Measurements from ENCODE around the gene RIMOC1. TPM values are rescaled to one million over a fixed set of nuclear protein-coding genes. Genes with fewer than 3 reads are reported as not detected.
A peak's percentile ranks its signal among the peaks of the same experiment; 100 is the strongest.

RIMOC1 gene
- total and polyA plus RNA-seq, 3 experiments from 2014 or later = 8.4 to 36.5 (median 34.6) TPM

- no peaks in the 10 kb centered on the region for H3K9me3 Mint-ChIP-seq
- no peaks in the 10 kb centered on the region for H3K36me3 Mint-ChIP-seq
These were observed 26.0 kb upstream of the RIMOC1 start for GRCh38 chr5:41878173-41878572.

DNA sequence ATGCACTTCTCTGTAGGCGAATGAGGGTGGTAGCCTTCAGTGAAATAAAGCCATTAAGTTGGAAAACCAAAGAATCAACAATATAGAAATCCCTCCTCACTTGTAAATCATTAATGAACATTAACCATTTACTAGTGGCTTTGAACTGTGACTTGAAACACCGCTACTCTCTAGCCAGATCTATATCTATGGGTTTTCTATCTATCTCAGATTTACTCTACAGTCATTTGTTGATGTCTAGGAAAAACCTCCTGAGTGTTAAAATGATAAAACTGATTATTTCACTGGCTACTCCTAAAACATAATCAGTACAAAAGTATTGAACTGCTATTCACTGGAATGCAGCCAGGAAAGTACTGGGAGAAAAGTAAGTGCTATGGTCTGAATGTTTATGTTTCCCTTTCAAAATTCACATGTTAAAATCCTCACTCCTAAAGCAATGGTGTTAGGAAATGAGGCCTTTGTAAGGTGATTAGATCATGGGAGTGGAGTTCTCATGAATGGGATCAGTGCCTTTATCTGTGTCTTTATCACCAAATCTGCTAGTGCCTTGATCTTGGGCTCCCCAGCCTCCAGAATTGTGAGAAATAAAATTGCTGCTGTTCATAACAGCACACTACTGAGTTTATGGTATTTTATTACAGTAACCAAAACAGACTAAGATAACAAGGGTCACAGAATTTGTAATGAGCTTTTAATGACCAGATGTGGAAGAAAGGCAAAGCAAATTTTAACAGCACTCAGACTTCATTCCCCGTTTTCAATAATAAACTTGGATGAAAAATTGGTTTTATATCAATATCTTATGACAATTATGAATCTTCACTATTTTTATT is 25.3 kb upstream of the RIMOC1 start:
- ChIA-PET CTCF (no interaction called here), POLR2A (no interaction called here)
- Histone ChIP-seq H3K9me3 (ENCODE audit: low read length) (no peaks in the 10 kb centered on the region), H3K4me3 (ENCODE audit: low read length) (no peak overlapping the region), H3K27ac (ENCODE audit: low read depth, low read length) (no peak overlapping the region), H3K36me3 (ENCODE audit: insufficient read depth, low read length) (no peaks in the 10 kb centered on the region), H3K4me1 (ENCODE audit: insufficient read depth, low read length) (no peaks in the 10 kb centered on the region), H3K27me3 (ENCODE audit: insufficient read depth, low read length, poor library complexity, severe bottlenecking) (no peaks in the 10 kb centered on the region)
- H3K4me1 Mint-ChIP-seq = peaks cover 0 to 8% (median 5%) of the 10 kb centered on the region in 3 donors
- no peak overlapping the region for H3K27ac Mint-ChIP-seq
- no peak overlapping the region for H3K4me3 Mint-ChIP-seq
- peaks cover 4 to 18% of the 10 kb centered on the region in 2 donors for H3K27me3 Mint-ChIP-seq
- no peak for DNase-seq
- no peaks in the 10 kb centered on the region for H3K9me3 Mint-ChIP-seq
- no peaks in the 10 kb centered on the region for H3K36me3 Mint-ChIP-seq

More at GRCh38 chr5:41878173-41878572, 26.0 kb upstream of the RIMOC1 start:
- peaks cover 4 to 14% of the 10 kb centered on the region in 2 donors for H3K27me3 Mint-ChIP-seq
- H3K4me3 Mint-ChIP-seq = no peak overlapping the region
- Histone ChIP-seq H3K27me3 (ENCODE audit: insufficient read depth, low read length, poor library complexity, severe bottlenecking) (no peaks in the 10 kb centered on the region), H3K9me3 (ENCODE audit: low read length) (no peaks in the 10 kb centered on the region), H3K4me1 (ENCODE audit: insufficient read depth, low read length) (no peaks in the 10 kb centered on the region), H3K36me3 (ENCODE audit: insufficient read depth, low read length) (no peaks in the 10 kb centered on the region), H3K4me3 (ENCODE audit: low read length) (no peak overlapping the region), H3K27ac (ENCODE audit: low read depth, low read length) (no peak overlapping the region)
- no peak for DNase-seq
- H3K4me1 Mint-ChIP-seq = peaks cover 0 to 8% (median 5%) of the 10 kb centered on the region in 3 donors
- CTCF ChIA-PET = no interaction called here
- POLR2A ChIA-PET = no interaction called here
- H3K27ac Mint-ChIP-seq = no peak overlapping the region

- H3K36me3 Mint-ChIP-seq = no peaks in the 10 kb centered on the region
- no peaks in the 10 kb centered on the region for H3K9me3 Mint-ChIP-seq
- no peaks in the 10 kb centered on the region for H3K4me1 Mint-ChIP-seq
- POLR2A ChIA-PET = no interaction called here
- Histone ChIP-seq H3K4me3 (ENCODE audit: low read length) (no peak overlapping the region), H3K4me1 (ENCODE audit: insufficient read depth, low read length) (no peaks in the 10 kb centered on the region), H3K36me3 (ENCODE audit: insufficient read depth, low read length) (no peaks in the 10 kb centered on the region), H3K9me3 (ENCODE audit: low read length) (no peaks in the 10 kb centered on the region), H3K27me3 (ENCODE audit: insufficient read depth, low read length, poor library complexity, severe bottlenecking) (no peaks in the 10 kb centered on the region), H3K27ac (ENCODE audit: low read depth, low read length) (no peak overlapping the region)
- DNase-seq = no peak
- CTCF ChIA-PET = no interaction called here
- H3K27ac Mint-ChIP-seq = no peak overlapping the region
- H3K27me3 Mint-ChIP-seq = peaks cover 4 to 30% of the 10 kb centered on the region in 2 donors
- no peak overlapping the region for H3K4me3 Mint-ChIP-seq
These were observed 21.4 kb upstream of the RIMOC1 start for GRCh38 chr5:41882765-41883164.

- no peaks in the 10 kb centered on the region for H3K36me3 Mint-ChIP-seq
- H3K4me1 ChIP-seq (ENCODE audit: insufficient read depth, low read length) = no peaks in the 10 kb centered on the region
- POLR2A ChIA-PET = no interaction called here
These were observed 20.9 kb upstream of the RIMOC1 start for GRCh38 chr5:41883243-41883642.

GRCh38 chr5:41883936-41884335 is 20.2 kb upstream of the RIMOC1 start:
- ChIA-PET POLR2A (no interaction called here), CTCF (no interaction called here)
- Mint-ChIP-seq H3K9me3 (no peaks in the 10 kb centered on the region), H3K36me3 (no peaks in the 10 kb centered on the region), H3K27me3 (peaks cover 4 to 37% of the 10 kb centered on the region in 2 donors), H3K4me3 (no peak overlapping the region), H3K4me1 (no peaks in the 10 kb centered on the region), H3K27ac (no peak overlapping the region)
- no peak for DNase-seq
- no peaks in the 10 kb centered on the region for H3K27me3 ChIP-seq (ENCODE audit: insufficient read depth, low read length, poor library complexity, severe bottlenecking)
- no peak overlapping the region for H3K27ac ChIP-seq (ENCODE audit: low read depth, low read length)
- H3K4me1 ChIP-seq (ENCODE audit: insufficient read depth, low read length) = no peaks in the 10 kb centered on the region
- no peaks in the 10 kb centered on the region for H3K36me3 ChIP-seq (ENCODE audit: insufficient read depth, low read length)
- H3K4me3 ChIP-seq (ENCODE audit: low read length) = no peak overlapping the region
- no peaks in the 10 kb centered on the region for H3K9me3 ChIP-seq (ENCODE audit: low read length)

More at GRCh38 chr5:41883243-41883642, 20.9 kb upstream of the RIMOC1 start:
- Mint-ChIP-seq H3K4me1 (no peaks in the 10 kb centered on the region), H3K27ac (no peak overlapping the region), H3K9me3 (no peaks in the 10 kb centered on the region), H3K27me3 (peaks cover 4 to 31% of the 10 kb centered on the region in 2 donors), H3K4me3 (no peak overlapping the region)
- H3K27ac ChIP-seq (ENCODE audit: low read depth, low read length) = peak overlapping the region; percentile 25
- no peak for DNase-seq
- CTCF ChIA-PET = no interaction called here
- no peak overlapping the region for H3K4me3 ChIP-seq (ENCODE audit: low read length)
- no peaks in the 10 kb centered on the region for H3K27me3 ChIP-seq (ENCODE audit: insufficient read depth, low read length, poor library complexity, severe bottlenecking)
- no peaks in the 10 kb centered on the region for H3K36me3 ChIP-seq (ENCODE audit: insufficient read depth, low read length)
- no peaks in the 10 kb centered on the region for H3K9me3 ChIP-seq (ENCODE audit: low read length)

GRCh38 chr5:41885286-41885685 is 18.9 kb upstream of the RIMOC1 start:
- DNase-seq = no peak
- H3K27me3 Mint-ChIP-seq = peaks cover 2 to 31% of the 10 kb centered on the region in 2 donors
- no peaks in the 10 kb centered on the region for H3K4me1 Mint-ChIP-seq
- no peaks in the 10 kb centered on the region for H3K9me3 ChIP-seq (ENCODE audit: low read length)
- H3K9me3 Mint-ChIP-seq = no peaks in the 10 kb centered on the region
- CTCF ChIA-PET = no interaction called here
- H3K4me3 ChIP-seq (ENCODE audit: low read length) = no peak overlapping the region
- no peak overlapping the region for H3K4me3 Mint-ChIP-seq
- H3K27ac ChIP-seq (ENCODE audit: low read depth, low read length) = no peak overlapping the region
- no peaks in the 10 kb centered on the region for H3K36me3 ChIP-seq (ENCODE audit: insufficient read depth, low read length)
- H3K27ac Mint-ChIP-seq = peak overlapping the region in 2 of 8 donors; percentile 44 to 62
- H3K4me1 ChIP-seq (ENCODE audit: insufficient read depth, low read length) = no peaks in the 10 kb centered on the region
- H3K27me3 ChIP-seq (ENCODE audit: insufficient read depth, low read length, poor library complexity, severe bottlenecking) = no peaks in the 10 kb centered on the region
- POLR2A ChIA-PET = interaction anchor here (0.6 kb wide), 1 partner anchor 14 kb away, joined by 3 read pairs; no protein-coding TSS in a partner anchor
- H3K36me3 Mint-ChIP-seq = no peaks in the 10 kb centered on the region

GRCh38 chr5:41891066-41891707 is 13.0 kb upstream of the RIMOC1 start:
- Mint-ChIP-seq H3K27ac (peak overlapping the region in 1 of 8 donors; percentile 3), H3K4me3 (no peak overlapping the region), H3K27me3 (peaks cover 7 to 37% of the 10 kb centered on the region in 2 donors), H3K36me3 (no peaks in the 10 kb centered on the region), H3K9me3 (no peaks in the 10 kb centered on the region), H3K4me1 (peaks cover 0 to 6% (median 4%) of the 10 kb centered on the region in 3 donors)
- Histone ChIP-seq H3K9me3 (ENCODE audit: low read length) (no peaks in the 10 kb centered on the region), H3K27me3 (ENCODE audit: insufficient read depth, low read length, poor library complexity, severe bottlenecking) (peaks cover 3% of the 10 kb centered on the region), H3K4me1 (ENCODE audit: insufficient read depth, low read length) (no peaks in the 10 kb centered on the region), H3K36me3 (ENCODE audit: insufficient read depth, low read length) (no peaks in the 10 kb centered on the region), H3K27ac (ENCODE audit: low read depth, low read length) (no peak overlapping the region), H3K4me3 (ENCODE audit: low read length) (no peak overlapping the region)
- POLR2A ChIA-PET = no interaction called here
- no peak for DNase-seq
- CTCF ChIA-PET = no interaction called here

GRCh38 chr5:41892031-41892430 is 12.1 kb upstream of the RIMOC1 start:
- CTCF ChIA-PET = no interaction called here
- no peaks in the 10 kb centered on the region for H3K4me1 ChIP-seq (ENCODE audit: insufficient read depth, low read length)

More at GRCh38 chr5:41892031-41892430, 12.1 kb upstream of the RIMOC1 start:
- H3K27me3 ChIP-seq (ENCODE audit: insufficient read depth, low read length, poor library complexity, severe bottlenecking) = peaks cover 3% of the 10 kb centered on the region
- Mint-ChIP-seq H3K27ac (no peak overlapping the region), H3K36me3 (no peaks in the 10 kb centered on the region), H3K4me1 (peaks cover 0 to 6% (median 4%) of the 10 kb centered on the region in 3 donors), H3K27me3 (peaks cover 11 to 43% of the 10 kb centered on the region in 2 donors), H3K4me3 (no peak overlapping the region), H3K9me3 (no peaks in the 10 kb centered on the region)
- H3K36me3 ChIP-seq (ENCODE audit: insufficient read depth, low read length) = no peaks in the 10 kb centered on the region
- H3K4me3 ChIP-seq (ENCODE audit: low read length) = no peak overlapping the region
- DNase-seq = no peak
- H3K27ac ChIP-seq (ENCODE audit: low read depth, low read length) = no peak overlapping the region
- POLR2A ChIA-PET = no interaction called here
- H3K9me3 ChIP-seq (ENCODE audit: low read length) = no peaks in the 10 kb centered on the region
